ENCODE results near the gene KLHL10.

Gene KLHL10

GRCh38 chr17:41895617-41896016, 58.0 kb downstream of the KLHL10 start:
- no peak for DNase-seq (ENCODE audit: low spot score)

GRCh38 chr17:41896726-41897125, 59.1 kb downstream of the KLHL10 start:
- DNase-seq (ENCODE audit: low spot score), result no peak

All from cerebellar cortex (tissue), 1 donor.